ENCODE measurements around the gene INS.
"Not testable (repeated sequence)": the region's sequence is repeated elsewhere in the genome, so short reads cannot be mapped to it uniquely, and the experiment has no call there.

Gene INS

DNA sequence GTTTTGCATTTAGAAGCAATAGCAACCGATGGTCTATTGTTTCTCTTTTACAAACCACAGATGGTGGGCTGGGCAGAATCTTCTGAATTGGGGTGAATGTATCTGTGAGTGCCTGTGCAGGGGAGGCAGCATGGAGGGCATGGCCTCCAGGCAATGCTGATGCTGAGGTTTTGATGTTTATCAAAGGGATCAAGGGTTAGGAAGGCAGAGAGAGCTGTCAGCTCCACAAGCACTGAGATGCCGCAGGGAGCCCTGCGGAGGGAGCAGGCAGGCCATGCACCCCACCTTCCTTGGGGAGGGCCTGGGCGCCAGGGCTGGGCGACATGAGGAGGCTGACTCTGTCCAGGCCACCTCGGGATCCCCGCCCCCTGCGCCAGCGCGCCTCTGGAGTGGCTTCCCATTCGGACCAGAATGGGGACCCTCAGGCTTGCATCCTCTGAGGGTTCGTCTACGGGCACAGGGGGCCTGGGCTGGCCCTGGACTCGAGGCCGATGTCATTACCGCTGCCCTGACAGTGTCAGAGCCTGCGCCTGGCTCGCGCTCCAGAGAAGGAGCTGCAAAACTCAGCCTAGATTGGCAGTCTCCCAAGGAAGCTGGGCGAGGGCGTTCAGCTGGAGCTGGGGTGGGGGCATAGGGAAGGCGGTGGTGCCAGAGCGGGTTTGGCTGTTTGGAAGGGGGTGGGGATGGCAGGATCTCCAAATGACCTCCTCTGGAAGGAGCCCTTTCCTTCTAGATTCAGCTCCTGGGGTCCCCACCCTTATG lies 24.5 kb upstream of the INS start:
- no peak for DNase-seq (ENCODE audit: low read depth, low spot score)

DNA sequence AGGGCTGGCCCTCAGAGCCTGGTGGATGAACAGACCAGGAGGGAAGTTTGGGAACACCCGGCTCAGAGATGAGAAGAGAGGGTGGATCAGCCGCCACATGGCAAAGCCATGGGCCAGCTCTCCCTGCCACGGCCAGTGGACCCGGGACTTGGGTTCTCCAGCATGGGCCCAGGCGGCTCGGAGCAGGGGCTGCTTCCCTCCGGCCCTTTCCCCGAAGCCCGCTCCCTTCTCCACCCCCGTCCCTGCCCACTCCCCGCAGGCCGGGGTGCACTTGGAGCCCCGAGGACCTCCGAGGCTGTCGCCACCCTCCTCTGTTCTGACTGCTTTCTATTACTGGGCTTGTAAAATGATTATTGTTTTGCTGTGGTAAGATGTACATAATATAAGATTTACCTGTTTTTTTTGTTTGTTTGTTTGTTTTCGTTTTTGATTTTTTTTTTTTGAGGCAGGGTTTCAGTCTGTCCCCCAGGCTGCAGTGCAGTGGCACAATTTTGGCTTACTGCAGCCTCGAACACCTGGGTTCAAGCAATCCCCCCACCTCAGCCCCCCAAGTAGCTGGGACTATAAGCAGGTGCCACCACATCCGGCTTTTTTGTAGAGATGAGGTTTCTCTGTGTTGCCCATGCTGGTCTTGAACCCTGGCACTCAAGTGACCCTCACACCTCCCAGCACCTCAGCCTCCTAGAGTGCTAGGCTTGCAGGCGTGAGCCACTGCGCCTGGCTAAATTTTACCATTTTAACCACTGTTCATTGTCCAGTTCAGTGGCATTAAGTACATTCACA lies 21.9 kb upstream of the INS start:
- DNase-seq (ENCODE audit: low read depth, low spot score) = no peak
- H3K27ac ChIP-seq = no peak overlapping the region

More for the DNA sequence above, 24.5 kb upstream of the INS start:
- H3K27ac ChIP-seq = no peak overlapping the region

DNA sequence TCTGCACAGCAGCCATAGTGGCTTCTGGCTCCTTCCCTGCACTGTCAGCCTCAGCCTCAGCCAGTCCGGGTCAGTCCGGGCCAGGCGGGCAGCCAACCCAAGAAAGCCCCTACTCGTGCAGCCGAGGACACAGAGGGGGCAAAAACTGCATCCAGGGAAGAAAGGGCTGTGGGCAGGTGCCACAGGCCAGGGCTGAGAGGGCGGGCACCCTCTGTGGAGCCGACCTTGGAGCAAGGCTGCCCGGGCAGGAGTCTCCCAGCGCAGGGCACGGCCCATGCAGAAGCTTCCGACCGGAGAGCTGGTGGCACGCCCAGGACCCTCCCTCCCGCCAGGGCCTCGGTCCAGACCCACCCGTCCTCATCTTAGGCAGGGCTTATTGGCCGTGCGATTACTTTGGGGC lies 21.1 kb upstream of the INS start:
- DNase-seq (ENCODE audit: low read depth, low spot score) = no peak
- H3K27ac ChIP-seq = no peak overlapping the region

DNA sequence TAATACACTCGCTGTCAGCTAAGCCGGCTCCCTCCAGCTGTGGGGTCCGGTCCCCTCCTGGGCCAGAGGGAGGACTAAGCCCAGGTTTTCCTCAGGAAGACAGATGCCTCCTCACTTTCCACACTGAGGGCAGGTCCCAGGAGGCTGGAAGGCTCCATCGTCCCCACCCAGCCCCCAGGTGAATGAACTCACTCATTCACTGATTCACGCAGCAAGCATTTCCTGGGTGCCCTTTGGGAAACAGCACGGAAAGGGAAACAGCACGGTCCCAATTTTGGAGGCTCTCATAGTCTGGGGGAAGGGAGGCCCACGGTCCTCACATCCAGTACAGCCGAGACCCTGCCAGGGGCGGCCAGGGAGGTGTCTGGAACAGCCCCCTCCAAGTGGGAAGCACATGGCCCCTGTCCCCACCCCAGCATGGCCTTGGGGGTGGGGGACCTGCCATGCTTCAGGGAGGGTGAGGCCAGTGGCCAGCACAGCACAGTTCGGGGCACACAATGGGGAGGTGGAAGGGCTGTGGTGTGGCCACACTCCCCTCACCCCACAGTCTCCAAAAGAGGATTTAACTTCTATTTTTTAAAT lies 19.9 kb upstream of the INS start:
- H3K27ac ChIP-seq = peak overlapping the region; percentile 77
- DNase-seq (ENCODE audit: low read depth, low spot score) = no peak

DNA sequence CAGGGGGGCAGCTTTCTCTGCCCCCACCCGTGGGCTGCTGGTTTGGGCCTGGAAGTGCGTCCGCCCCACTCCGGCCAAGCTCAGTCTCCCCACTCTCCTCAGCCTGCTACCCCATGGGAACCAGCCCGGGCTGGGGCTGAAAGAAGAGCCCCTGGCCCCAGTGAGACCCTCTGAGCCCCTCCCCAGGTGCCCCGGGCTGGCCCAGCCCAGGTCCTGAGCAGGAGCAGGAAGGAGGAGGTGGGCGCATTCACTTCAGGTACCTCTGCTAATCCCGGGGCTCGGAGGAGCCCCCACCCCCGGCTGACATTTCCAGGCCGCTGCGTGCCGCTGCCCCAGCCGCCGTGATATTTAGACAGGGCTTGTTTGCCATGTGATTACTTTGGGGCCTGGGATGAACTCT lies 19.3 kb upstream of the INS start:
- DNase-seq (ENCODE audit: low read depth, low spot score) = no peak

DNA sequence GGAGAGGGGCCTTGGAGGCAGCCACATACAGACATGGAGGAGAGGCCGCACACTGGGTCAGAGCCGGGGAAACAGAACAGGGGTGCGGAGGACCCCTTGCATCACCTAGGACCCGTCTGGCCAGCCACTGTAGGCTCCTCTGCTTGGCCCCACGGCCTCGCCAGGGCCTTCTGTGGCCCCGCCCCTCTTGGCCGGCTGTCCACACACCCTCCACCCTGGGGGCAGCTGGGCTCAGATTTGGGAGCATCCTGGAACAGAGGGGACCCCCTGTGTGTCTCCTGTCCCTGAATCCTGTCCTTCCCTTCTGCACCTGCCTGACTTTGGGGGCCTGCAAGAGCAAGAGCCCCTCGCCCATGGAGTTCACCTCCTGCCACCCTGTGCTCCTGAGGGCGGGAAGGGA lies 18.5 kb upstream of the INS start:
- DNase-seq (ENCODE audit: low read depth, low spot score) = no peak
- H3K27ac ChIP-seq = peak overlapping the region; percentile 77

More for the DNA sequence above, 19.3 kb upstream of the INS start:
- peak overlapping the region; percentile 77 for H3K27ac ChIP-seq

DNA sequence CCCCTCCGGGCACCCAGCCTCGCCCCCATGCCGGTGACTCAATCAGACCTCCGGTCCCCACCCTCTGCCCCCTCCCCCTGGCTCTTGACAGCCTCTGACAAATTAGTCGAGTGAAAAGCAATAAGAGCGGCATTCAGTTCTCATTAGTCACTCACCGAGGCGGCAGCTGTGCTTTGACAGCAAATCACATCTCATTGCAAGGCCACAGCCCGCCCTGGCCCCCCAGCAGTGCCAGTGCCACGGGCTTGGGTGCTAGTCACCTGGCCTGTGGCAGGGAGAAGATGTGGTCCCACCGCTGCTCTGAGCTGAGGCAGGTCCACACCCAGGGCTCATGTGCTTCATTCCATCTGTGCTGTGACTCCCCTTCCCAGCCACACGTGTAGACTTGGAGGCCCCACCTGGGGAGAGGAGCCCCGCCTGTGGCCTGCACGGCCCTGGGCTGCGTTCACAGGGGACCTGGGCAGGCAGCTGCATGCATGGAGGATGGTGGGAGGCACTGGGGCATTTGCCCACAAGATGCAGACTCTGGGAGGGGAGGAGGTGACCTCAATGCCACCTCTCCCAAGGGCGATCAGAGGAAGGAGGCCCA lies 18.0 kb upstream of the INS start:
- DNase-seq (ENCODE audit: low read depth, low spot score) = peak; percentile 51
- H3K27ac ChIP-seq = peak overlapping the region; percentile 77

DNA sequence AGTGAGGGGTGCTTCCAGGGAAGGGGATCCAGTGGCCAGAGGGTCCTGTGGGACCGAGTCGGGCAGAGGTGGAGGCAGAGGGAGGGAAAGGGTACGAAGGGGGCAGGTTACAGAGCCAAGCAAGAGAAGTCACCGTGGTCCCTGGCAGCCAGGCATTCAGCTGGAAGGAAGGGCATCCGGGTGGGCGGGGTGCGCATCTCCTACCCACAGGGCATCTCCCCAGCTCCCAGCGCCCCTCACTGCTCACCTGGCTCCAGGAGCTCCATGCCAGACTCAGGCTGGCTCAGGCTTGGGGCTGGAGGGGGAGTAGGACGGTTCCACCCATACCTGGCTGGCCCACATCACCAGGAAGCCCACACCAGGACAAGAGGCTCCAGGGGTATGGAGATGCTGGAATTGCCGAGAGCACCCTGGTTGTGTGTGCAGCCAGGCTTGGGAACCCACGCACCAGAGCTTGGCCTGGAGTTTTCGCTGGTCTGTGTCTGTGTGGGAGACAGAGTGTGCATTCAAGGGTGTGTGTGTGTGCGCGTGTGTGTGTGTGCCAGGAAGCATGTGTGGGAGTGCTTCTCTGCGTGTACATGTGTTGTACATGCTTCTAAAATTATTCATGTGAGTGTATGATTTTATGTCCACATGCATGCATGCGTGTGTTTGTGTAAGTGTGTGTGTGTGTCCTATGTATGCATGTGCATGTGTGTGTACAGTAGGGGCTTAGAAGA lies 17.2 kb upstream of the INS start:
- DNase-seq (ENCODE audit: low read depth, low spot score) = not testable (repeated sequence)
- H3K27ac ChIP-seq = peak overlapping the region; percentile 77

DNA sequence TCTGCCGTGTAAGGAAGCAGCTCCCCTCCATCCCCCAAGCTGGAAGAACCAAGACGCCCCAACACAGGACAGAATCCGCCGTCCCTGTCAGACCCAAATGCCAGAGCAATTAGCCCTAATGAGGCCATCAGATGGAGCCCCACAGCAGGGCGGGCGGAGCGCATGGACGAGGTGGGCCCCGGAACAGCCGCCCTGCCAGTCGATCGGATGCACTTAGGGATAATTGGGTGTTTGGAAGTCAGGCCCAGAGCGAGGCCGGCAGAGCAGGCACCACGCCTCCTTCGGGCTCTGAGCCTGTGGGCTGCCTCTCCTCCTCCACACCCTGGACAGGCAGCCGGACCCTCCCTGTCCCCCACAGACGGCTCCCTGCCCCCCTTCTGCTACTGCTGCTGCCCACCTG lies 16.1 kb upstream of the INS start:
- H3K27ac ChIP-seq = no peak overlapping the region
- DNase-seq (ENCODE audit: low read depth, low spot score) = no peak

DNA sequence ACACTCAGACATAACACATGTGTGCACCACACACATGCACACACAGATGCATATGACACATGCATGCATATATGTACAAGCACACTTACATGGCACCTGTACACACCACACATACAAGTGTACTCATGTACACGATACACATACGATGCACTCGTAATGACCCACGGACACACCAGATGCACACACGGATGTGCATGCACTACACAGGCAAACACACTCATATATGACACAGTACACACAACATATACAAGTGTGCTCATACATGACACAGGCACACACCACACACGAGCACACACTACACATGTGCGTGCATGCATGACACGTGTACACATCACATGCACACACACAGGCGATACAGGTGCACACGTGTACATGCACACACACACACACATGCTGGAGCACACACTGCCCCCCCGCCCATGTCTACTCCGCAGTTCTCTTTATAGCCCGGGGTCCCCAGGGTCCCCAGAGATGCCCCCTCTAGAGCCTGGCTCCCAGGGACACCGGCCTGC lies 15.4 kb upstream of the INS start:
- no peak overlapping the region for H3K27ac ChIP-seq
- no peak for DNase-seq (ENCODE audit: low read depth, low spot score)

DNA sequence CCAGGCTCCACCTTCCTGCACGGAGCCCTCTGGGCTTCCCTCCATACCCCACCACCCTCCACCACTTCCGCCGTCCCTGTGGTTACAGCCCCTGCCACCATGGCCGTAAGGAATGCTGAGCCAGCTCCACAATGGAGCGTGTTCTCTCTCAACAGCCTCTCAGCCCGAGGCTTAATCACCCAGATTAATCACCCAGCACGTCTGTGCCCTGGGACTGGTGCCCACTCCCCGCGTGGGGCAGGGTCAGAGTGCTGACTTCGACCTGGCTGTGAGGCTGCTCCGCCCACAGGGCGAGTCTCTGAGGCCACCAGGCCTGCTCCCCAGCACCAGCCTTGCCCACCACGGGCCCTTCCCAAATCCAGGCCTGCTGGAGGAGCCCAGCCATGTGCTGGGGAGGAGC lies 14.7 kb upstream of the INS start:
- H3K27ac ChIP-seq = peak overlapping the region; percentile 55
- DNase-seq (ENCODE audit: low read depth, low spot score) = peak; percentile 43

DNA sequence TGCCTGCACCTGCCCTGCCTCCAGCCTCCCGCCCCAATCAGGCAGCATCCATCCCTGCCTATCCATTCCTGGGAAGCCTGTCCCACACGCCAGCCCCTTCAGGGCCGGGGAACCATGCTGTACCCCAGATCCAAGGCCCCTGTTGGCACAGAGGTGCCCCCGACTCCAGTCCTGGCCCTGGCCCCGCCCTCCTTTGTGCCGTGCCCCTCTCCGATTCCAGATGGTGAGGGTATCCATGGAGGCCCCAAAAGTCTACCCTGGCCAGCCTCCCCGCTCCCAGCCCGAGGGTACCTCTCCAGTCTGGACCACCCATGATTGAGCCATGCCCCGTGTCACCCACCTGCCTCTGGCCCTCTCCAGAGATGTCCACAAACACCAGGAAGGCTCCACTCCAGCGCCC lies 13.4 kb upstream of the INS start:
- H3K27ac ChIP-seq = no peak overlapping the region
- no peak for DNase-seq (ENCODE audit: low read depth, low spot score)

DNA sequence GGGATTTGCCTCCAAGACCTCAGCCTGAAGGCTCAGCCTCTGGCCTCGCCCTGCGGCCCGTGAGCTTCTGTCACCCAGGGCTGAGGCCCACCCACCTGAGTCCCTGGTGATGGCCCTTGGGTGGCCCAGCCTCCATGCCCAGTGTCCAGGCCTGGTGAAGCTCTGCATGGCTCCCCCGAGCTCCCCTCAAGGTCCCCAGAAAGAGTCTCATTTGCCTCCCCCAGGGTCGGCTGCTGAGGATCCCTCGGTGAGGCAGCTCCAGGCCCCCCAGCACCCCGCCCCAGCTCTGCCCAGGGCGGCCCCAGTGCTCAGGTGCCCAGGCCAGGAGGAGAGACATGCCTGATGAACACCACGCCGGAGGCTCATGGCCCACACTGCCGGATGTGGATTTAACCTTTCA lies 12.8 kb upstream of the INS start:
- no peak for DNase-seq (ENCODE audit: low read depth, low spot score)

DNA sequence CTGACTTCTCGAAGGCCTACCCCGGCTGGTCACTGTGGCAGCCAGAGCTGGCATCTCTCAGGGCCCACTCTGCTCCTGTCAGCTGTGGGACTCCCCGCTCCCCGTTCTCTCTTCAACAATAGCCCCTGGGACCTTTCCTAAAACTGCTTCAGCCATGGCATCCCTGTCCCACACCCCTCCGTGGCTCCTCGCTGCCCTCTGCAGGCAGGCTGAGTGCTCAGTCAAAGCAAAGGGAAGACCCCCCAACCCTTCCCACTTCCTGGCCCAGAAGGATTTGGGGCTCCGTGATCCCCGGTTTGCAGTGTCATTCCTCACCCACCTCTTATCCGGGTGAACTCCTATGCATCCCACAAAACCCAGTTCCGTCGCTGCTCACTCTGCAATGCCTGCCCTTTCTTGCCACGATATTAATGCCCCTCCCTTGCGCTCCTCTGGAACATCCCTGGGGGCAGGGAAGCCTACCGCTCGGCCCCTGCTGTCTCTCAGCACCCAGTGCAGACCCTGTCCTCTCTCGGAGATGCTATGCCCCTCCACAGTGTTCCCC lies 12.2 kb upstream of the INS start:
- DNase-seq (ENCODE audit: low read depth, low spot score) = no peak
- no peak overlapping the region for H3K27ac ChIP-seq

More for the DNA sequence above, 12.8 kb upstream of the INS start:
- H3K27ac ChIP-seq = no peak overlapping the region

DNA sequence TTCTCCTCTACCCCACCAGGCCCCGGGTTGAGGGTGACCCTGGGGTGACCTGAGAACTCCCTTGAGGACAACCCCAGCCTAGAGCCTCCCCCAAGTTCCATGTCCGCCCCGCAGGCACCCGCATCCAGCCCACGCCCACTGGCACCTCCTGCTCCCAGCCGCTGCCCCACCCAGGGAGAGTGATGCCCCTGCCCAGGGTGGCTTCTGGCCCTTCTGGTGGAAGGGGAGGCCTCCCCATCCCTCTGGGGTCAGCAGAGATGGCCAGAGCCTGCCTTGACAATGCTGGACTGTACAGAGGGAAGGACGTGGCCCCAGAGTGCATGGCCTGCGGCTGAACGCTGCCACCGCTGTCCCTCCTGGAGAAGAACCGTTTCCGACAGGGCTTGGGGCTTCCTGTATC lies 11.7 kb upstream of the INS start:
- no peak overlapping the region for H3K27ac ChIP-seq
- no peak for DNase-seq (ENCODE audit: low read depth, low spot score)

DNA sequence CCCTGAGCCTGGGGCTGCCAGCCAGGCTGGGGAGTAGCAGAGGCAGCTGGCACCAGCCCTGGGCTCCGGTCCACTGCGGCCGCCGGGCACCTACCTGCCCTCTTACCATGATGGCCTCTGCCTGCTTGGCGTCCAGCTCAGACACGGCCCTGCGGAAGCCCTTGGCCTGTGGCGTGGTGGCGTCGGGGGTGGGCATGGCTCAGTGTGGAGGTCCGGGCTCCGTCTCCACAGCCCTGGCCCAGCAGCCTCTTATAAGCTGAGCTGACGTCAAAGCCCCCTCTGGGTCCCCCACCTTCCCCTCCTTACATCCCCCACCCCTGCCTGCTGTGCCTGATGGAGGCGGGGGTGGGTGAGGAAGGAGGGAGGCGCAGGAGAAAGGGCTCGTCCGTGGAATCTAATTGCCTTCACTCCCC lies 10.6 kb upstream of the INS start, which contains the start of gene TH:
Gene TH (minus strand): TSS at position 225 of the 413 bp plus-strand sequence. CDS start 29 bp downstream, at position 196.
- DNase-seq (ENCODE audit: low read depth, low spot score) = no peak
- H3K27ac ChIP-seq = no peak within 1 kb of the TSS

DNA sequence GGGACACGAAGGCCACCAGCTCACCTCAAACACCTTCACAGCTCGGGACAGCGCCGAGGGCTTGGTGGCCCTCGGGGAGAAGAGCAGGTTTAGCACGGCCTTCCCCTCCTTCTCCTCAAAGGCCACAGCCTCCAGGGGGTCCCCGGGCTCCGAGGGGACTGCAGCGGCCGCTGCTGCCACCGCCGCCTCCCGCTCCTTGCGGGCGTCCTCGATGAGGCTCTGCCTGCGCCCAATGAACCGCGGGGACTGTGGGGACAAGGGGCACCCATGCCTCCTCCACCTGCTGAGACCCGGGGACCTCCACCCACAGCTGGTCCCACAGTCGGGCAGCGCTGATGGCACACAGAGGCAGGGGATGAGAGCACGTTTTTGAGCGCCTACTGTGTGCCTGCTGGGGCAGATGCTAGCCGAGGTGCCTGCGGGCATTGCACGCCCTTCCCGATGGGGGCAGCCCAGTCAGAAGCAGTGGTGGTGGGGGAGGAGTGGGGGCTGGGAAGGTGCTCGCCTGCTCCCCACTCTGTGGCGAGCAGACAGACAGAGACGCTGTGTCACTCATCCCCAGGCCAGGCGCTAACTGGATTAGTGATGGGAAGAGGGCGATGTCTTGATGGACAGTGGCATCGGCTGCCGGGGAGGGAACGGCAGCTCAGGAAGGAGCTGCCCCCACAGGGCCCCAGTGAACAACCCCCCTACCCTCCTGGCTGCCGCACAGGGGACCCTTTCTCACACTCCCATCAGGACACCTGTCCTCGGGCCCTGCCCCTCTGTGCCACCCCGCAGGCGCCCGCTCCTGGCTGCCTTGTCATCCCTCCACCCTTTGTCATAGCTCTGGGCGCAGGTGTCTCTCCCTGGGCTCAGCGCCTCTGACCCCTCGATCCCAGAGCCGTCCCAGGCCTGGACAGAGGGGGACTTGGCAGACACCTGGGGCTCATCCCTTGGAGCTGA lies 8.9 kb upstream of the INS start:
- DNase-seq (ENCODE audit: low read depth, low spot score) = no peak
- H3K27ac ChIP-seq = no peak overlapping the region

DNA sequence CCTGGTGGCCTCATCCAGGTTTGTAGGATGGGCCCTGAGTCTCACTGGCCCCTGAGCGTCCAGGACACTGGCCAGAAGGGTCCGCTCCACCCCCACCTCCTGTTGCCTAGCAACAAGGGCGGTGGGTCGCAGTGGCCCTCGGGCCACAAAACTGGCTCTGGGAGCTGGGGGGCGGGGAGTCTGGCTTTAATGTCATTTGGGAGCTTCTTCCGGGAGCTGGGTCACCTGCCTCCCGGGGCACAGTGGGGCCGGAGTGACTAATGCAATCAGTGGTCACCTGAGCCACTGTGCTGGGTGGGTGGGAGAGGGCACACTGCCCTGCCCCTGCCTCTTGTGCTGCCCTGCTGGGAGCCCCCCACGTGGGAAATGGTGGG lies 8.0 kb upstream of the INS start:
- DNase-seq (ENCODE audit: low read depth, low spot score) = no peak
- no peak overlapping the region for H3K27ac ChIP-seq
